PC-3 (cell line): ENCODE data around the gene MRPL51. TPM values are rescaled to one million over a fixed set of nuclear protein-coding genes. Genes with fewer than 3 reads are reported as not detected.

Experiments used
- ATAC-seq: fragments of 200-7000 bp; cut with Tn5 transposase; 2 replicates; pipeline ENCODE4 v1.9.1; 2020; ENCODE audit warnings: mild to moderate bottlenecking, moderate library complexity
- BruUV-seq: library from RNA; stranded (reverse); fragments of 400-500 nt; replicated peaks from 2 replicates; lab custom pipeline; 2021; lab: Mats Ljungman, UMichigan
- CTCF ChIA-PET: fragments of 300-600 bp; sonication (Branson Sonifier 250); formaldehyde crosslinking; loops from one replicate; lab custom pipeline; 2022; ENCODE audit warnings: antibody characterized with exemption; lab: Charles Lee
- POLR2A ChIA-PET: fragments of 300-600 bp; sonication (Branson Sonifier 250); formaldehyde crosslinking; loops from one replicate; lab custom pipeline; 2022; ENCODE audit warnings: antibody characterized with exemption; ENCODE audit not compliant: unreplicated experiment; lab: Charles Lee
- DNase-seq: peaks from one replicate; pipeline ENCODE4 v3.0.0-alpha.2; 2015
- H2AFZ ChIP-seq: fragments of 300-600 bp; sonication (generic); 2 replicates; pipeline ENCODE4 v1.6.0; 2016; ENCODE audit warnings: antibody characterized with exemption, low read length
- H3F3A ChIP-seq: fragments of 300-600 bp; sonication (generic); one replicate; pipeline ENCODE4 v1.6.0; 2017; ENCODE audit warnings: antibody characterized with exemption, low read length, control low read depth, mild to moderate bottlenecking; ENCODE audit not compliant: unreplicated experiment
- H3K27ac ChIP-seq: fragments of 300-600 bp; sonication (generic); 2 replicates; pipeline ENCODE4 v1.5.1; 2016; ENCODE audit warnings: mild to moderate bottlenecking, low read length
- H3K27me3 ChIP-seq: fragments of 300-600 bp; sonication (generic); 2 replicates; pipeline ENCODE4 v1.6.1; 2016; ENCODE audit warnings: low read length, mixed read lengths
- H3K36me3 ChIP-seq: fragments of 300-600 bp; sonication (generic); 2 replicates; pipeline ENCODE4 v1.6.1; 2016; ENCODE audit warnings: low read depth, mixed run types, low read length, mixed read lengths
- H3K4me1 ChIP-seq: fragments of 300-600 bp; sonication (generic); 2 replicates; pipeline ENCODE4 v1.5.1; 2016; ENCODE audit warnings: low read length; ENCODE audit not compliant: insufficient read depth
- H3K4me2 ChIP-seq: fragments of 300-600 bp; sonication (generic); 2 replicates; pipeline ENCODE4 v1.6.0; 2016; ENCODE audit warnings: low read length
- H3K4me3 ChIP-seq: fragments of 300-600 bp; sonication (generic); 2 replicates; pipeline ENCODE4 v1.5.1; 2016; ENCODE audit warnings: mild to moderate bottlenecking, low read length, mixed read lengths
- H3K79me2 ChIP-seq: fragments of 300-600 bp; sonication (generic); 2 replicates; pipeline ENCODE4 v1.6.1; 2017; ENCODE audit warnings: low read length, mixed read lengths
- H3K9ac ChIP-seq: fragments of 300-600 bp; sonication (generic); 2 replicates; pipeline ENCODE4 v1.6.0; 2016; ENCODE audit warnings: mild to moderate bottlenecking, low read length
- H3K9me2 ChIP-seq: fragments of 300-600 bp; sonication (generic); replicated peaks from 2 replicates; pipeline ENCODE4 v1.6.1; 2016; ENCODE audit warnings: mixed run types, low read length, mixed read lengths
- H3K9me3 ChIP-seq: fragments of 300-600 bp; sonication (generic); 2 replicates; pipeline ENCODE4 v1.6.1; 2016; ENCODE audit warnings: low read length, mixed read lengths
- H4K20me1 ChIP-seq: fragments of 300-600 bp; sonication (generic); 2 replicates; pipeline ENCODE4 v1.6.1; 2016; ENCODE audit warnings: low read length, mixed read lengths
- CTCF ChIP-seq: fragments of 300-600 bp; sonication (generic); conservative IDR thresholded peaks from 2 replicates; pipeline ENCODE4 v1.5.1; 2017; ENCODE audit warnings: antibody characterized with exemption, low read depth, mild to moderate bottlenecking, low read length
- EZH2 ChIP-seq: fragments of 300-600 bp; sonication (generic); IDR thresholded peaks from one replicate; pipeline ENCODE4 v1.6.1; 2017; ENCODE audit warnings: antibody characterized with exemption, mild to moderate bottlenecking, low read length; ENCODE audit not compliant: unreplicated experiment
- EZH2phosphoT487 ChIP-seq: fragments of 300-600 bp; sonication (generic); IDR thresholded peaks from 2 replicates; pipeline ENCODE4 v1.6.1; 2018; ENCODE audit warnings: mild to moderate bottlenecking, antibody characterized with exemption, low read length, borderline replicate concordance
- intact Hi-C: fragments of 100-400 bp; cut with micrococcal nuclease; formaldehyde crosslinking; loops from 2 replicates; pipeline ENCODE4 v1.9.0; 2023
- total RNA-seq: library from RNA; depleted of rRNA; stranded (reverse); fragments of >200 nt; gene quantifications from 2 replicates; pipeline ENCODE4 v1.2.3, GENCODE V29; 2014

The MRPL51 gene
- total RNA-seq, 1 experiment from 2014 or later: 157 TPM

- ATAC-seq: no peak
- Histone ChIP-seq H3K4me2 (peak overlapping the region; percentile 99), H3K4me3 (peak overlapping the region; percentile 97), H3K9me2 (no peaks in the 10 kb centered on the region), H2AFZ (no peak overlapping the region), H4K20me1 (peaks cover 42% of the 10 kb centered on the region), H3K9me3 (no peaks in the 10 kb centered on the region), H3K36me3 (peaks cover 42% of the 10 kb centered on the region), H3F3A (peaks cover 22% of the 10 kb centered on the region), H3K27me3 (no peaks in the 10 kb centered on the region), H3K79me2 (peaks cover 47% of the 10 kb centered on the region), H3K4me1 (peaks cover 48% of the 10 kb centered on the region), H3K9ac (peak overlapping the region; percentile 96), H3K27ac (peak overlapping the region; percentile 99)
- intact Hi-C loops: loop anchor here (2.0 kb wide), 1 partner anchor 199 kb away; no protein-coding TSS in a partner anchor
- no peak for TF ChIP-seq EZH2
- TF ChIP-seq EZH2phosphoT487: no peak
- TF ChIP-seq CTCF: no peak
- POLR2A ChIA-PET: interaction anchor here (0.6 kb wide), 1 partner anchor 12 kb away, joined by 3 read pairs; no protein-coding TSS in a partner anchor
- no peak for DNase-seq
- CTCF ChIA-PET: no interaction called here
- no TSS peak for BruUV-seq
Observed at GRCh38 chr12:6535697-6535946, 42.6 kb upstream of the MRPL51 start.

GRCh38 chr12:6534945-6535696 lies 42.1 kb upstream of the MRPL51 start:
- Histone ChIP-seq H3K9me2 (no peaks in the 10 kb centered on the region), H2AFZ (no peak overlapping the region), H3F3A (peaks cover 22% of the 10 kb centered on the region), H3K79me2 (peaks cover 47% of the 10 kb centered on the region), H3K4me3 (peak overlapping the region; percentile 97), H3K36me3 (peaks cover 47% of the 10 kb centered on the region), H3K9me3 (no peaks in the 10 kb centered on the region), H3K4me1 (peaks cover 45% of the 10 kb centered on the region), H3K27ac (peak overlapping the region; percentile 99), H3K27me3 (no peaks in the 10 kb centered on the region), H3K9ac (peak overlapping the region; percentile 96), H4K20me1 (peaks cover 42% of the 10 kb centered on the region), H3K4me2 (peak overlapping the region; percentile 99)
- no peak for TF ChIP-seq EZH2phosphoT487
- ChIA-PET POLR2A (interaction anchor here (0.6 kb wide), 1 partner anchor 13 kb away, joined by 3 read pairs; no protein-coding TSS in a partner anchor), CTCF (no interaction called here)
- ATAC-seq: no peak
- no TSS peak for BruUV-seq
- intact Hi-C loops: loop anchor here (1.0 to 5.0 kb wide), 3 partner anchors 65 to 198 kb away; partner anchors contain the start of gene VAMP1
- peak; percentile 45 for DNase-seq

GRCh38 chr12:6534695-6534944 lies 41.6 kb upstream of the MRPL51 start:
- Histone ChIP-seq H2AFZ (no peak overlapping the region), H4K20me1 (peaks cover 42% of the 10 kb centered on the region), H3K9me3 (no peaks in the 10 kb centered on the region), H3K4me1 (peaks cover 40% of the 10 kb centered on the region), H3K4me2 (peak overlapping the region; percentile 99), H3K79me2 (peaks cover 47% of the 10 kb centered on the region), H3K9me2 (no peaks in the 10 kb centered on the region), H3K4me3 (peak overlapping the region; percentile 97), H3K27ac (peak overlapping the region; percentile 99), H3K36me3 (peaks cover 51% of the 10 kb centered on the region), H3K9ac (peak overlapping the region; percentile 96), H3K27me3 (no peaks in the 10 kb centered on the region), H3F3A (peaks cover 22% of the 10 kb centered on the region)
- ChIA-PET POLR2A (interaction anchor here (0.7 to 1.0 kb wide), 4 partner anchors 45 to 339 kb away, joined by 4 to 22 read pairs (median 6); partner anchors contain the start of gene SPSB2), CTCF (no interaction called here)
- TF ChIP-seq CTCF: no peak
- no peak for TF ChIP-seq EZH2
- TF ChIP-seq EZH2phosphoT487: no peak
- DNase-seq: no peak
- no peak for ATAC-seq
- intact Hi-C loops: loop anchor here (1.0 to 5.0 kb wide), 3 partner anchors 64 to 198 kb away; partner anchors contain the start of gene VAMP1
- BruUV-seq: no TSS peak
